ENCODE data around the gene VGLL4.
A peak's percentile ranks its signal among the peaks of the same experiment; 100 is the strongest.

VGLL4 gene

GRCh38 chr3:11566478-11566877 is 77.2 kb downstream of the VGLL4 start:
- DNase-seq: no peak

- DNase-seq: no peak
Measured at GRCh38 chr3:11565932-11566331, 77.8 kb downstream of the VGLL4 start.

- no peak for DNase-seq
Measured at GRCh38 chr3:11565492-11565891, 78.2 kb downstream of the VGLL4 start.

DNA sequence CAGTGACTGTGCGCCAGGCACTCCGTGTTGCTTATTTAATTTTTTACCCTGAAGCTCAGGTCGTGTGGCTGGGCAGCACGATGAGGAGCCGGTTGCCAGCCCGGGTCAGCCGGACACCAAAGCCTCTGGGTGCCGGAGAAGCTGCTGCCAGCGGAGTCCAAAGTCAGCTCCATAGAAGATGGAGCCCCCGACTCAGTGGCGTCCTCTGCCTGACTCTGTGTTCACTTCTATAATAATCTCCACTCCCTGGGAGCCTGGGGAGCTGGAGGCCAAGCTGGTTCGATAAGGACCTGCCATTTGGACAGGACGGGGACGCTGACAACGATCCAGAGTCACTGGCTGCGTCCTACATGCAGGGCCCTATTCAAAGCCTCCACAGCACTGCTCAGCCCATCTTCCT is 78.6 kb downstream of the VGLL4 start:
- DNase-seq: no peak

DNA sequence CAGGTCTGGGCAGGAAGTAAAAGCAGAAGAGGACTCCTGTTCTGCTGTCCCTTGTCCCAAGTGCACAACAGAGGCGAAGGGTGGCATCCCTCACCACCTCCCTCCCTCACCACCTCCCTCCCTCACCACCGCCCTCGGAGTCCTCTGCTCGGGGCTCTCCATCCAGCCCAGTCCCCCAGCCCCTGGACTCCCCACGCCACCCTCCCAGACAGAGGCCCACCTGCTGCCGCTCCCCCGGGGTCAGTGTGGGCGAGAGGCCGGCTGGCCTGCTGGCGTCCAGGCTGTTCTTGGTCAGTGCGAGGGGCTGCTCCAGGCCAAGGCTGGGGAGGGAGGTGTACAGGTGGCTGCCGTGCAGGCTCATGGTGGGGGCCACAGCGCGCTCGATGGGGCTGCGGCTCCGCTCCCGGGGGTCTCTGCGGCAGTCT is 79.1 kb downstream of the VGLL4 start:
- no peak for DNase-seq

GRCh38 chr3:11563865-11564185 is 79.9 kb downstream of the VGLL4 start:
- no peak for DNase-seq

DNA sequence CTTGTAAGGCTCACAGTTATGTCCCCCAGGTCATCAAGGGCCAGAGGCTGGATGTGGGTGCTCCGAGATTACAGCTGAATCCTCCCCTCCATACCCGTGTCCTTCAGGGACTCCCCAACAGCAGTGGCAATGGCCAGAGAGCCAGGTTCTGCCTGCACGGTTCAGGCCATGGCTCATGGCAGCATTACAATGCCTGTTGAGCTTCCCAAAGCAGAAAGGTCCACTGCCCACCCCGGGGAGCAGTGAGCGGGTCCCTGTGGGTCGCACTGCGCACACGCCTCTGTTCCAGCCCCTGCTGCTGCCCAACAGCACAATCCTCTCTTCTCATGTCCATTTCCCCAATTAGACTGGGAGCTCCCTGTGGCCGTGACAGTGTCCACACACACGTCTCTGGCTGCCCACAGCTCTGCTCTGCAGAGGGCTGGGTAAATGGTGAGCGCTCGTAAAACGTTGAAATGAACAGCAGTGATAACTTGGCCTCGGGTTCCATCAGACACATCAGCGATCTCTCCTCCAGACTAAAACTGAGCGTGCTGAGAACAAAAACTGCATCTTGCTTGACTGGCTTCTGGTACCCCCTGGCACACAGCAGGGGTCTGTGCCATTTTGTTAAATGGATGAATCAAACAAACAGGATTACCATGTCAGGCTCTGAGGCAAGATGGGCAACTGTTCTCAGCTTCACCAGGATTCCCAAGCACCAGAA is 80.4 kb downstream of the VGLL4 start:
- DNase-seq: no peak

DNA sequence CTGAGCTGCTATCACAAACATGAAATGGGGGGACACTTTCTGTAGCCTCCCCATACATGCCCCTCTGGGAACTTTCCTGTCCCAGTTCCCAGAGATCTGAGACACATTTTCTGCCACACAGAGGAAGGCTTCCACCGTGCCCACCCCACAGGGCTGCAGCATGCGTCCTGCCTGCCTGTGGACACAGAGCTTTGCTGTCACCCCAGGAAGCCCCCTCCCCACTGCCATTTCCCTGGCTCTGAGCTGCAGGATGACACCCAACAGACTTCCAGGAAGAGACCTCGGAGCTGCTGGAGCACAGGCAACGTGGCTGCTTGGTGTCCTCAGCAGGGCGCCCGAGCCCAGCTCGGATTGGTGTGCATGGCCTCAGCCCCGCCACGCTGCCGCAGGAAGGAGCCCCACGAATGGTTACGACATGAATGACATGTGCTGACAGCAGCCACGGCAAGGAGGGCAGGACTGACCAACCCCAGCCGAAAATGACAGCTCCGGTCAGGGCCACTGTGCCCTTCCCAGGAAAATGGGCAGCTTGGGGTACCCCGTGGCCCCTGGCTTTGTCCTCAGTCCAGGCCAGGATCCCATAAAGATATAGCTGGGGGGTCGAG is 81.3 kb downstream of the VGLL4 start:
- DNase-seq: no peak

GRCh38 chr3:11560746-11561145 is 83.0 kb downstream of the VGLL4 start:
- DNase-seq: no peak

- peak in 2 of 51 donors; percentile 28 to 66 for DNase-seq
Measured at GRCh38 chr3:11559816-11560633, 83.7 kb downstream of the VGLL4 start.

- peak in 1 of 51 donors; percentile 62 for DNase-seq
Measured at GRCh38 chr3:11558918-11559815, 84.5 kb downstream of the VGLL4 start.

DNA sequence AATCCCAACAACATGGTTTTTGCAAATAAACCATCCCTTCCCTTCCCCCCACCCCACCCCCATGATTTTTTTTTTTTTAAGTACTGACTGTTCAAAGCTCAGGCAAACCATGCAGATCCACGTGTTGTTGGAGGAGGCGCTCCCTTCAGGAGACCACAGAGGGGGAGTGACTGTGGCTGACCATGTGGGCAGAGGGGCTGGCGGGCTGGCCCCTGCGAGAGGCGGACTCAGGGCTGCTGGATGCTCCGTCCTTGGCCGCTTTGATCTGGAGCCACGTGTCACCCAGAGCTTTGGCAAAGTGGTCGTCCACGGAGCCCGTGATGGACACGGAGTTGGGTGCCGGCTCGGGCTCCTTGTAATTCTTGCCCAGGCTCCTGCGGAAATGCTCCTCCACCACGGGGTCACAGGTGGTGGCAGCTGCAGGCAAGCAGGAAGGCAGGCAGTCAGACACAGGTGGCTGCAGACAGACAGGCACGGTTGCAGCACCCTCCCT is 85.3 kb downstream of the VGLL4 start:
- DNase-seq: no peak

DNA sequence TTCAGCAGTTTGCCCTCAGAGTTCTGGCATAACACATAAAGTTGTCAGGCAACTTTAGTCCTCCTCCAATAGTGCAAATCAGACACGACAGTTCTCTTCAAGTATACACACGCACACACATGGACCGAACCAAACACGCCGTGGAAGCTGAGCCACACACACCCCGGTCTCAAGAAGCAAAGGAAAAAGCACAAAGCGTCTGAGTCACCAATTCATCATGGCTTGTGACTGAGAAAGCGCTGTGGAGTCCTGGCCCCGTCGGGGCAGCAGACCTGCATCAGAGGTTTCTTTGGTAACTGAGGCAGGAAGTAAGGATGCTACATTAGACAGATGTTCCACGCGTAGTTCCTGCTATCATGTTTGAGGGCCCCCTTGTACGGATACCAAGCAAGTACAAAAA is 85.7 kb downstream of the VGLL4 start:
- peak in 7 of 51 donors; percentile 27 to 73 (median 44) for DNase-seq

DNA sequence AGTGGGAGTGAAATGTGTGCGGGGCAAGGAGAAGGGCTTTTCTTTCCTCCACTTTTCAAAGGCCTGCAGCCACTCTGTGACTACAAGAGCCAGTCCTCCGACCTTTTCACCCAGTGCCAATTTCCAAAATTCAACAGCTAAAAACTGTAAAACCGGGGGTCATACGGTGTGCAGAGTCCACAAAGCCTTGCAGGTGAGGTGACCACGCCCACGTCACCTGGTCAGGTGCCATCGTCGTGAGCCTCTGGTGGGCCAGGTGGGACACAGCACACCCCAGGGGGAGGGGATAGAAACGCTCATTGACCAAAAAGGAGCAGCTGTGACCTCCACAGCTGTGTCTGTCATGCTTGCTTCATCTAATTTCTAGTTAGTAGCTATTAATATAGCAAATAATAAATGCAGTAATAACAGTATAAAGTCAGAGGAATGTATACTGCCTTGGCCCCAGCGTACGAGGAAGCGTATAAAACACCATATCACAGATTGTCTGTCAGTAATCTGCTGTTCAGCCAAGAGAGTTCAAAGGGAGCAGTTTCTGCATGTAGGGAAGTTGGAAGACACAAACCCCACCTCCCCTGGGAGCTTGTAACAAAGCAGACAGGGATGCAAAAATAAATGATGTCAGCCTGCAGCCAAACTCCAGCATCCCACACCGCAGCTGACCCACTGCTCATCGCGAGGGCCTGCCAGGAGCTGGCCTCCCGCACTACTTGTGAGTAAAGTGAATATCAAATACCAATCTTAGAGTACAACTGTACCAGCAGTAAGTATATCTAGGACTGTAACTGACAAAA is 86.7 kb downstream of the VGLL4 start:
- peak in 1 of 51 donors; percentile 11 for DNase-seq

DNA sequence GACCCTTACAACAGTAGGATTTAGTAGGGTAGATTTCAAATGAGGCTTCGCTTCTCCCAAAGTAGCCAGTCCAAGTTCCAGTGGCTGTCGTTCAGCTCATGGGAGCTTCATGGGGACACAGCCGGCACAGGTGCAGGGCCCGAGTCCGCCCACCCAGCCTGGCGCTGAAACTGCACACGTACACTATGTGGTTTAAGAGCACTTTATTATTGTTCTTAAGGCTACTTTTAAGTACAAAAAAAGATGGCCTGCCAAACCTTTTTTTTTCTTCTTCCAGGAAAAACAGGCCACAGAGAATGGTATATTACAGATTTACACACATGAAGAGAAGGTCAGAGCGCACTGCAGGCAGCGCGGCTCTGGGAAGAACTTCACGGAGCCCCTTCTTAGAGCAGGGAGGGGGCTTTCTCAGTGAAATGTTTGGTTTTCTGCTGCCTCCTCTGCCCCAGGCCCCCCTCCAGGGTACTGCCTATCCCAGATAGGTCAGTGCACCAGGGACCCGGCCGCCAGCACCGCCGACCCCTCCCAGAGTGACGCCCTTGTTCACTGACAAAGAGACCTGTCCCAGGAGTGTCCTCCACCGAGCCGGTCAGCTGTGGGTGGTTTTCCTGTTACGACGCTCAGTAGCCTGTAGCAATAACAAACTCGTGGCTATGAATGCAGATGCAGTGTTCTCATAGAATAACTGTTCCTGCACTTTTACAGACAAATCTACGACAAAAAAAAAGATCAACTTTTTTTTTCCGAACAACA is 87.7 kb downstream of the VGLL4 start:
- no peak for DNase-seq

- DNase-seq: peak in 2 of 51 donors; percentile 31
Measured at GRCh38 chr3:11555211-11555782, 88.4 kb downstream of the VGLL4 start.

DNA sequence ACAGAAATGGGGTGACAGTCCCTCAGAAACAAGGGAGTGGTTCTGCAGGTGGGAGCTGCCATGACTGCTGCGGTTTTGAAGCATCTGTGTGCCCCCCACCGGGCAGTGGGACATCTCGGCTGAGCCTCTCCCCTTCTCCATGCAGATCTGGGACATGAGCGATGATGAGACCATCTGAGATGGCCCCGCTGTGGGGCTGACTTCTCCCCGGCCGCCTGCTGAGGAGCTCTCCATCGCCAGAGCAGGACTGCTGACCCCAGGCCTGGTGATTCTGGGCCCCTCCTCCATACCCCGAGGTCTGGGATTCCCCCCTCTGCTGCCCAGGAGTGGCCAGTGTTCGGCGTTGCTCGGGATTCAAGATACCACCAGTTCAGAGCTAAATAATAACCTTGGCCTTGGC is 89.0 kb downstream of the VGLL4 start:
- no peak for DNase-seq

GRCh38 chr3:11554236-11554610 is 89.5 kb downstream of the VGLL4 start:
- DNase-seq: no peak

Measured in hypothalamus (tissue), 51 donors.